H1 (cell line): ENCODE data around the gene JMJD1C.

Source experiments
- CREB1 ChIP-seq: IDR thresholded peaks from 2 replicates; pipeline ENCODE4 v1.6.1; 2012; ENCODE audit warnings: inconsistent platforms
- RAD21 ChIP-seq, 2 experiments: IDR thresholded peaks in 1 of 2; conservative IDR thresholded peaks in 1 of 2; 2 replicates each; pipeline ENCODE4 v1.6.1; 2011; ENCODE audit warnings: low read depth in 2 of 2, low read length in 2 of 2, improper control_type of control experiment in 1 of 2, inconsistent platforms in 1 of 2, mild to moderate bottlenecking in 1 of 2, moderate library complexity in 1 of 2
- SP1 ChIP-seq: IDR thresholded peaks from 2 replicates; pipeline ENCODE4 v1.6.1; 2011; ENCODE audit warnings: low read depth, low read length
- TEAD4 ChIP-seq: IDR thresholded peaks from 2 replicates; pipeline ENCODE4 v1.6.1; 2012; ENCODE audit warnings: low read depth, low read length, inconsistent platforms, mixed read lengths

- TF ChIP-seq RAD21 (IDR thresholded peaks at IDR 0.05 in 1 of 2, conservative IDR thresholded peaks at IDR 0.05 in 1 of 2; ENCODE audit: low read depth in 2 of 2, low read length in 2 of 2) (no peak), TEAD4 (no peak), CREB1 (no peak), SP1 (no peak)
Measured at GRCh38 chr10:63374991-63375390, 90.8 kb downstream of the JMJD1C start.
